Ramos (cell line): Measurements from ENCODE around the gene SLC5A5.
"Not testable (repeated sequence)": the region's sequence is repeated elsewhere in the genome, so short reads cannot be mapped to it uniquely, and the experiment has no call there.

Experiments
- in situ Hi-C: fragments of 300-500 bp; cut with MboI; formaldehyde crosslinking; loops from one replicate; pipeline ENCODE4 v1.14.3; 2022; ENCODE audit warnings: low sequenced_read_pairs; ENCODE audit not compliant: unreplicated experiment

Gene SLC5A5

GRCh38 chr19:17868669-17869068, 3.1 kb upstream of the SLC5A5 start:
- in situ Hi-C loops = loop anchor here (5.0 to 10.0 kb wide), 2 partner anchors 59 to 126 kb away; no protein-coding TSS in a partner anchor

- in situ Hi-C loops = loop anchor here (5.0 to 10.0 kb wide), 2 partner anchors 58 to 126 kb away; no protein-coding TSS in a partner anchor
Measured at GRCh38 chr19:17869114-17869608, 2.6 kb upstream of the SLC5A5 start.

- in situ Hi-C loops = no loop called here
Measured at GRCh38 chr19:17871032-17871877, 490 bp upstream of the SLC5A5 start.

GRCh38 chr19:17872251-17873001, 681 bp downstream of the SLC5A5 start:
- in situ Hi-C loops = no loop called here

- in situ Hi-C loops = no loop called here
Measured at GRCh38 chr19:17873786-17874757, 2.3 kb downstream of the SLC5A5 start.

GRCh38 chr19:17874758-17875135, 3.0 kb downstream of the SLC5A5 start:
- in situ Hi-C loops = no loop called here

GRCh38 chr19:17877696-17878095, 6.0 kb downstream of the SLC5A5 start:
- in situ Hi-C loops = no loop called here

- in situ Hi-C loops = no loop called here
Measured at GRCh38 chr19:17879466-17879865, 7.7 kb downstream of the SLC5A5 start.

- in situ Hi-C loops = no loop called here
Measured at GRCh38 chr19:17881701-17882100, 10.0 kb downstream of the SLC5A5 start.

GRCh38 chr19:17883627-17884410, 12.1 kb downstream of the SLC5A5 start:
- in situ Hi-C loops = no loop called here

GRCh38 chr19:17886515-17886914, 14.8 kb downstream of the SLC5A5 start:
- in situ Hi-C loops = no loop called here

- in situ Hi-C loops = not testable (repeated sequence)
Measured at GRCh38 chr19:17887221-17887620, 15.5 kb downstream of the SLC5A5 start.

- in situ Hi-C loops = no loop called here
Measured at GRCh38 chr19:17888260-17888659, 16.5 kb downstream of the SLC5A5 start.

- in situ Hi-C loops = no loop called here
Measured at GRCh38 chr19:17889609-17890214, 18.0 kb downstream of the SLC5A5 start.

GRCh38 chr19:17893766-17894165, 22.0 kb downstream of the SLC5A5 start:
- in situ Hi-C loops = no loop called here

- in situ Hi-C loops = no loop called here
Measured at GRCh38 chr19:17902701-17903100, 31.0 kb downstream of the SLC5A5 start.

GRCh38 chr19:17908244-17908643, 36.5 kb downstream of the SLC5A5 start:
- in situ Hi-C loops = no loop called here

GRCh38 chr19:17909003-17909732, 37.4 kb downstream of the SLC5A5 start:
- in situ Hi-C loops = no loop called here
